HG02884 (cell line): ENCODE measurements around the gene TANGO6.

Experiments used
- ATAC-seq: cut with Tn5 transposase; IDR thresholded peaks from one replicate; pipeline ENCODE4 v1.9.1; 2021; ENCODE audit warnings: mild to moderate bottlenecking, moderate library complexity; ENCODE audit not compliant: unreplicated experiment

TANGO6 gene

DNA sequence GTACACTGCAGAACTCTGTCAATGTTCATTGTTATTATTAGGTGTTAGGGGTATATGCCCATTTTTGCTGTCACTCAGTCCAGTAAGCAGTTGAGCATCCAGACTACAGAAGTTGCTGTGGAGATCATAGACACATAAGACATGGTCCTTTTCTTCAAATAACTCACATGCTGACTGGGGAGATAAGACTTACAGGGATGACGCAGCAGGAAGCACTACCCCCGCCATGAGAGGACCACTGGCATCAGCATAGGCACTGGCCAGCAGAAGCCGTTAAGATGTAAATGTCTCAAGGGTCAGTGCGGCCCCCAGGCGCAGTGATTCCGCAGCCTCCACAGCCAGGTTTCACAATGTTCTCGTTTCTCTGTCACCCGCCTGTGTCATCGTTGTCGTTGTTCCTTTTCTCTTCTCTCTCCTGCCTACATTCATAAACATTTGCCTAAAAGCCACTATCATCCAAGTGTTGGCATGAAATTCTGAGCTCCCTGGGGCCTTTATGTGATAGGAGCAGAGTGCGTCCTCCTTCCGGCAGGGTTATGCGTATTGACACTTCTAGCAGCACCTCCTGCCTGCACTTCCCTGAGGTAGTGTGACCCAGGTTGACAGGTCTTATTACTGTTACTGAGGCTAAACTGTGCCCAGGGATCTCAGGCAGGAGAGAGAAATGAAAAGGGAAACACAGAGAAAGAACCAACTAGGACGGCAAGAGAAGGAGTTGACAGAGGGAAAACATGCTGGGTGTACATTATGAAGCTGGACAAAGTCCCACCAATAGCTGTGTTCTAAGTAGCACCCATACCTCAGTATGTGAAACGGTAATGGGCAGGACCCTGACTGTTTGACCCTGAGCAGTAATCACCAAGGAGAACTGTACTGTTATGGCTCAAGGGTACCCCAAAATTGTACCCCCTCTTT, 17.9 kb downstream of the TANGO6 start:
- no peak for ATAC-seq

DNA sequence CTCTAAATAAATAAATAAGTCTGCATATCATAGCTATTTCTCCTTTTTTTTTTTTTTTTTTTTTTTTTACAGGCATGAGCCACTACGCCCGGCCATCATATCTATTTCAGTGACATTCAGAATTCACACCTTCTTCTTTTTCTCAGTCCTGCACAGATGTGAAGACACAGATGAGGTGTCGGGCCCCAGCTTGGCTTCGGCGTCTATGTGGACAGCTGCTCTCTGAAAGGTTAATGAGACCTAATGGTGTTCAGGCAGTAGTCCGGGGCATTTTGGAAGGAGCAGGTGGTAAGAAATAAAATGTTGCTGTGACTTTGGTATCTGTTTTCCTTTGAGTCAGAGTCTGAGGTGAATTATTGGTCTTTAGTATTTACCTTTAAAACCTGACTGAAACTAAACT, 23.6 kb downstream of the TANGO6 start:
- no peak for ATAC-seq

DNA sequence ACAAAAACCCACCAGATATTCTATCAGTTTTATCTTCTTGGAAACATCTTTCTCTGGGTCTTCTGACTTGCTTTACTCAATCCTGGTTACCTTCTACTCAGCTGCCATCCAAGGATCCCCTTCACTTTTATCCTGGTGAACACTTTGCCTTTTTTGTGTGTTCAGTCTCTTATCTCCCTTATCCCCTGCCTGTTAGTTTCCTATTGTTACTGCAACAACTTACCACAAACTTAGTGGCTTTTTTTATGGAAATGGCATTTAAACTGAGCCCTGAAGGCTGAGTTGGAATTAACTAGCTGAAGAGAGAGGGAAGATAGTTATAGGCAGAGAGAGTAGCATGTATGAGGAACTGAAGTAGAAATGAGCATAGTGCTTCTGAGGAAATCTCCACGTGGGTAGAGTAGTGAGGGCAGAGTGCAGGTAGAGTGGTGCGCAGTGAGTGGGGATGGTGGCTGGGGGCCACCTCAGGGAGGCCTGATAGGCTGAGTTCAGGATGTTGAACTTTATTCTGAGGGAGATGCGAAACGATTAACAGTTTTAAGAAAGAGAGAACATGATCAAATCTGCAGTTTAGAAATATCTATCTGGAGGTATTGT, 26.3 kb downstream of the TANGO6 start:
- ATAC-seq = no peak

DNA sequence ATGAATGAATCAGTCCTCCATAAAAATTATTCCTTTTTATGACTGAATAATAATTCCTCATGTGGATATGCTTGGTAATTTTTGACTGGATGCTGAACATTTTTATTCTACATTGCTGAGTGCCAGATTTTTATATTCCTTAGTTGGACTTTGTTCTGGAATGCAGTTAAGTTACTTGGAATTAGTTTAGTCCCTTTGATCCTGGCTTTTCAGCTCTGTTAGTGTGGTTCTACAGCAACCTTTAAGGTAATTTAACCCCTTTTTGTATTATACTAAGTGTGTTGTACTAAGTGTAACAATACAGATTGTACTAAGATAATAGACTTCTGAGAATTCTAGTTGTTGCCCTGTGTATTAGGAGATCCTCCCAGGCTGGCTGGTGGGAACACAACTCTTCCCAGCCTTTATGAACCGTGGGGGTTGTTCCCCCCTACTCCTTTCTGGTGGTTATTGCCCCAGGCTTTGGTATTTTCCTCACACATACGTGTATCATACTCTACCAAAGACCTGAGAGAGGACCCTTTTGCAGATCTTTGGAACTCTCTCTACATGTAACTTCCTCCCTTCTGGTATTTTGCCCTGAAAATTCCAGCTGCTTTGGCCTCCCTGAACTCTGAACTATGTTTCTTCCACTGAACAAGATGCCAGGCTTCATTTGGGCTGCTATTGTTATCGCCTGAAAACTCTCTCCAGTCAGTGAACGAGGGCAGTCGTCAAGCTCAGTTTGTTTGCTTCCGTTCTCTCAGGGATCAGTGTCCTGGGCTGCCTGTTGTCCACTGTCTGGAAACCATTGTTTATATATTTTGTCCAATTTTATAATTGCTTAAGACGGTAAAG, 30.5 kb downstream of the TANGO6 start:
- no peak for ATAC-seq

DNA sequence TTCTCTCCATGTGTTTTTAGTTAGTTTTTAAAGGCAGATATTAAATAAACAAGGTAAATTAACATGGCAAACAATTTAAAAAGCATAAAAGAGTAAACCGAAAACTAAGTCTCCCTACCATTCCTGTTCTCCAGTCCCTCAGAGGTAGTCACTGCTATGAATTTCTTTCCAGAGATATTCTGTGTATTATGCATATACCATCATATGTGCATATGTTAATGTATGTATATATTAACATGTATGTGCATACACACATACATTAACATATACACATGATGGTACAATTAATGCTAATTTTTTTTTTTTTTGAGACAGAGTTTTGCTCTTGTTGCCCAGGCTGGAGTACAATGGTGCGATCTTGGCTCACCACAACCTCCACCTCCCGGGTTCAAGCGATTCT, 32.5 kb downstream of the TANGO6 start:
- ATAC-seq = no peak

DNA sequence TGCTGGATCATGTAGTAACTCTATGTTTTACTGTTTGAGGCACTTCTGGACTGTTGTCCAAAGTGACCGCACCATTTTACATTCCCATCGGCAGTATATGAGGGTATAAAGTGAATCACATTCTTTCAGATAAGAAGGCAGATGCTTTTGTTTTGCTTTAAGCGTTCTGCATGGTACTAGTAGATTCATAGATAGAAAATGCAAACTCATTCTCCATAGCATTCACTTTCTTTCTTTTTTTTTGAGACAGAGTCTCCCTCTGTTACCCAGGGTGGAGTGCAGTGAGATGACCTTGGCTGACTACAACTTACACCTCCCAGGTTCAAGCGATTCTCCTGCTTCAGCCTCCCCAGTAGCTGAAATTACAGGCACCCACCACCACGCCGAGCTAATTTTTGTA, 40.4 kb downstream of the TANGO6 start:
- no peak for ATAC-seq

DNA sequence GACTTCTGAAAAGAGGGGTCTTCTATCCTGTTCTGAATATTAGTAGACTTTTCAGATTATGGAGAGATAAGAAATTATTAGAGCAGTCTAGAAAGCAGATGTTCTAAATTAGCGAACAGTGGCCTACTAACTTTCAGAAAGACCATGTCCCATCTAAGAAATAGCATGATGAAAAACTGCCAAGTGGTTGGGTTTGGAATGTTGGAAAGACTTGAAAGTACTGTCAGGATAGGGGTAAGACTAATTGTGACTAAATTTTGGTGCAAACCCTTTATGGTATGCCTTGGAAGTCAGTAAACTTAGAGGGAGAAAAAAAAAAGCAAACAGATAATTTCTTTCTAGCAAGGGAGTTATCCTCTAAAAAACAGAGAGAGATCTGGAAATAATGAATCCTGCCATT, 41.1 kb downstream of the TANGO6 start:
- no peak for ATAC-seq

DNA sequence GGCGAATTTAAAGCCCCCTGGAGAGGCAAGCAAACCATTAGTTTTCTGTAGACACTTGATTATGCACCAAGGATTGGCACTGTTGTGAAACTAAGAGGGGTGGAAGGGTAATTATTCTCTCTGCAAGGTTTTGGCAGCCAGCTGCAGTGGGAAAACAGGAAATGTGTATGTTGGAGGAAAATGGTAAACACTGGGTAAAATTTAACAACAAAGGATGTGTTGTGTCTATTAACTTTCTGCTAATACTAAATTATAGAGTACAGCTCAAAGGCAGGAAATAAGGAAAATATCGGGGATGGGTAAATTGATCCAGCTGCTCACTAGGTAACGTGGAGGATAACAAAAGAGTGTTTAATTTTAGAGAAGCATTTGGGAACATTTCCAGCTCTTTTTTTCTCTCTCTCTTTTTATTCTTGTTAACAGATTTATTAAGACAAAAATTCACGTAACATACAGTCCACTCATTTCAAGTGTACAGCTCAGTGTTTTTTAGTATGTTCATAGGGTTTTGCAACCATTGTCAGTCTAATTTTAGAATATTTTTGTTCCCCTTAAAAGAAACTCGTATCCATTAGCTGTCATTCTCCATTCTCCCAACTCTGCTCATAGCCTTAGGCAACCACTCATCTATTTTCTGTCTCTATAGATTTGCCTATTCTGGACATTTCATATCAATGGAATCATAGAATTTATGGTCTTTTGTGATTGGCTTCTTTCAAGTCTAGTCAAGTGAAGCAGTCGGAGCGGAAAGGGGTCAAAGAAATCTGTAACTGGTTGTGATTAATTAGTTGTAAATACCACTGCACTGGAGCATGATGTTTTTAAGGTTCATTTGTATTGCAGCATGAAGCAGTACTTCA, 41.8 kb downstream of the TANGO6 start:
- ATAC-seq = no peak

DNA sequence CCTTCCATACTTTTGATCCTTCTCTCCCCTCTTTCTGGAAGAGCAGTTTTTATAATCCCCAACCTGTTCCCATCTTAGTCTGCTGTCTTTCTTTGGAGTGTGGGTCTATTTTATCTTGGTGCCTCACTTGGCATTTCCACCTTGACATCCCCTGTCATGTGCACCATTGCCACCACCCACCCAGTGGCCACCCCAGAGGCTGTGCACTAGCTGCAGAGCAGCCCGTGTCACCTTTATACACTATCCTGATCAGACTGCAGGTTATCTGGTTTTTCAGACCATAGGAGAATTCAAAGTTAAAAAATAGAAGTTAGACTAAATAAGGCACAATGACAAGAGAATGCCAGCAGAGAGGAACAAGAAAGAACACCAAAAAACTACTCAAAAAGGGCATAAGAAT, 43.8 kb downstream of the TANGO6 start:
- no peak for ATAC-seq

DNA sequence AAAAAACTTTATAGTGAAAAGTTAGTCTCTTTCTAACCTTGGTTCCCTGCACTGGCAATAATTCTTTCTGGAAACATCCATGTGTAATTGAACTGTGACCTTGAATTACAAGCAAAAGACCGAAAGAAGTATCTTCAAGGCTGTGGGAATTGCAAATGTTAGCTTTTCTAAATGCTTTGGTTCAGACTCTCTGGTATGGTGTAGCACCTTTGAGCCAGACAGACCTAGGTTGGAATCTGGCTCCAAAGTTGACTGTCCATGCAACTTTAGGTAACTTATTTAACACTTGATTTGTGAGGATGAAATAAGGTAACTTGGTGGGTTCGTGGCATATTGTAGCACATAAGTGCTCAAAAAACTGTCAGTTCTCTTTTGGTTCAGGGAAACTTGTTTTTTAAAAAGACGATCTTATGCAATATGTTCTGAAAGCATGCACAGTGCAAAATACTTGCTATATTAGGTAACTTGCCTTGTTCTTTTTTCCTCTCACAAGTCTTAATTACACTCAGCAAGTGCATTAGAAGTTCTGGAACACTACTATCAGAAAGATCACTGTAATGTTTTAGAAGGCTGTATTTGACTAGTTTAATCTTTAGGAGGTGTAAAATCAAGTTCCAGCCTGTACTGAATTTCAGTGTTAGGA, 46.3 kb downstream of the TANGO6 start:
- ATAC-seq = no peak

DNA sequence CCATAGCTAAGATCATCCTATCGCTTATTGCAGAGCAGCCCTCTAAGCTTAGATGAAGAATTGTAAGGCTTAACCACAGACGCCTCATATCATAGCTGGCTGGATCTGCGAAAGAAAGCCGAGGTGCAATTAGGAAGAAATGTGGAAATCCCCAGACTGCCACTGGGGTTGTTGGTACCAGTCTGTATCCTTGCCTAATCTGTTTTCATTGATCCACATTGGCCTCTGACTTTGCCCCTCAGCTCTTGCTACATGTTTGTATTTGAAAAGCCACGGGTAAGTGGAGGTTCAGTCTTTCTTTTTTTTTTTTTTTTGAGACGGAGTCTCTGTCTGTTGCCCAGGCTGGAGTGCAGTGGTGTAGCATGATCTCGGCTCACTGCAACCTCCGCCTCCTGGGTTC, 48.9 kb downstream of the TANGO6 start:
- ATAC-seq = no peak

DNA sequence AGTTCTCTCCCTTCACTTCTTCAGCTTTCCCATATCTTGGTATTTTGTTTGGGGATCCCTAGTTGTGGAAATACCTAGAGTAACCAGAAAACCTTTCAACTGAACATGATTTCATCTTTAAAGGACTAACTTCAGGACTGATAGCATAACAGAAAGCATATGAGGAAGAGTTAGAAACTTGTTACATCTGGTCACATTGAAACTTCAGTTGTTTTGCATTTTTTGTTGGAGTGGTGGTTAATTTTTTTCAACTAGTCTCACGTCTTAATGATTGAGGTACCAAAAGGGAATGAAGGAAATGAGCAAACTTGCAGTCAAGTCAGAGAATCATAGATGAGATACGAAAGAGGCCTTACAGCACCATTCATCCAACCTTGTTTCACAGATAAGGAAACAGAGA, 49.6 kb downstream of the TANGO6 start:
- no peak for ATAC-seq

DNA sequence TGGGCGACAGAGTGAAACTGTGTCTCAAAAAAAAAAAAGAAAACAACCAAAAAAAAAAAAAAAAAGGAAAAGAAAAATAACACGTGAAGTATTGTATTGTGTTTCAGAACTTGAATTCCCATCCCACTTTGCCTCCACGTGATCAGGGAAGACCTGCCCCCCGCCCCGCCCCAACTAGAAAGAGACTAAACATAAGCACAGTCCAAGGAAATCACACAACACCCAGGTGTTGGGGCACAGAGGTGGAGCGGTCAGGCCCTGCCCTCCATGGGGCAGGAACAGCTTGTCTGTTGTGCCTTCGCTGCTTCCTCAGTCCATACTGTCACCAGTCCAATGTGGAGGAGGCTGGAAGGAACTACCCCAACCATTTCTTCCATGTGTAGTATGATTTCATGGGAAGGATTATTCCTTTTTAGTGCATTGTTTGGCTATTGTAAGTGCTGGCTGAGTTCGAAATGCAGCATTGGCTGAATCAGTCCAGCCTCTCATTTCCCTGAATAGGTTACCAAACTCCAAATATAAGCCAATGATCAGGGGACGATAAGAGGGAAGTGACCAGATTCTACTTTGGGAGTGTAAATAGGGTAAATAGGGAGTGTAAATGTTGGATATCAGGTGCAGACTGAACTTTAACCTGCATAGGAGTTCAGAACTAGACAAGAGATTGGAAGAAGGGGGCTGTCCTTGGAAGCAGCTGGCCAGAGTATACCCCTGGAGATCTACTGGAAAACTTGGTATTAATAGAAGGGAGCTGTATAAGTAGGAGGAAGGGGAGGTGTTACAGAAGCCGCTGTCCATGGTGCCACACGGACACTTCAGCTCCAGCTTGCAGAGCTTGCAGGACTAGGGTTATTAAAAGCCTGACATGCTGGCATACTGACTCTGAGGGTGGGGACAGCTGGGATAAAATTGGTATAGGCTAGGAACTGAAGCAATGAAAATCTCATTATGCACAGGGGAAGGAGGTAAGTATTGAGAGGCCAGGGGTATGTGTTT, 50.7 kb downstream of the TANGO6 start:
- no peak for ATAC-seq

DNA sequence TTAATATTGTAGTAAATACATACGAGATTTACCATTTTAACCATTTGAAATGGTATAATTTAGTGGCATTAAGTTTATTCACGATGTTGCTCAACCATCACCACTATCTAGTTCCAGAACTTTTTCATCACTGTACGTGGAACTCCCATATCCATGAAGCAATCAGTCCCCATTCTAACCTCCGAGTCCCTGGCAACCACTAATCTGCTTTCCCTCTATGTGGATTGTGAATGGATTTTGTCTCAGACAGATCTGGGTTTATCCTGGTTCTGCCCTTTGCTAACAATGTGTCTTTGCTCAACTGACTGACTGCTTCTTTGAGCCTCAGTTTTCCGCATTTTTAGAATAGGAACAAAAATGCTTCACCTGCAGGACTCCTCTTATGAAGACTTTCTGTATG, 51.4 kb downstream of the TANGO6 start:
- no peak for ATAC-seq

DNA sequence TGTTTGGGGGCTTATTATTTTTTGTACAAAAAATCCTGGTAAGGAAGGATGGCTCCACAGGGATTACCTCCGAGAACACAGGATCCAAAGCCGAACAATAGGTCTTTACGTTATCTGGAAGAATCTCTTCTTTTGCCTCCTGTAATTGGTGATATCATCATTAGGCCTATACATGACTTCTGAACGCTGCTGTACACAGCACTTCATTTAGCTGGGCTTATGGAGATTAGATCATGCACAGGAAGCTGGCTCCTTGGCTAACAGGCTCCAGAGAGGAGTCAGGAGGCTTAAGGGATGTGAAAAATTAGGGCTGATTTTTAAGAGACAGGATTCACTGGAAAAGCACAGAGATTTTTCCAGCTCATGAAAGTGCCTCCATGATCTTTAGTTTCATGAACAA, 54.7 kb downstream of the TANGO6 start:
- no peak for ATAC-seq

DNA sequence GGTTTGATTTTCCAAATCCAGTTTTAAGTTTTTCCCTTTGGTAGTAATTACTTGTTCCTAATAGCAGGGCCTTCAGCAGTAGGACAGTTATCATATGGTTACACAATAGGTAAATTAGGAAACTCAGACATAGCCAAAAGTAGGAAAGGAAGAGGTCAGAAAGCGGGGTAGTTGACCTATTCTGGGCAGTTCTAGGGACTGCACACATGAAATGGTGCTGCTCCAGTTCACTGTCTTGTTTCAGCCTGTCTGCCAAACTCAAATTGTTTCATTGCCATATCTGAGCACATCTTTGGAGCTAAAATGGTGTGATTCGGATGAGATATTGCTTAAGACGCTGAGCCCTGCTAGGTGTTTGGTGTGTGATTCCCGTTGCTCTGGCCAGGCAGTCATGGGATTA, 56.7 kb downstream of the TANGO6 start:
- no peak for ATAC-seq

DNA sequence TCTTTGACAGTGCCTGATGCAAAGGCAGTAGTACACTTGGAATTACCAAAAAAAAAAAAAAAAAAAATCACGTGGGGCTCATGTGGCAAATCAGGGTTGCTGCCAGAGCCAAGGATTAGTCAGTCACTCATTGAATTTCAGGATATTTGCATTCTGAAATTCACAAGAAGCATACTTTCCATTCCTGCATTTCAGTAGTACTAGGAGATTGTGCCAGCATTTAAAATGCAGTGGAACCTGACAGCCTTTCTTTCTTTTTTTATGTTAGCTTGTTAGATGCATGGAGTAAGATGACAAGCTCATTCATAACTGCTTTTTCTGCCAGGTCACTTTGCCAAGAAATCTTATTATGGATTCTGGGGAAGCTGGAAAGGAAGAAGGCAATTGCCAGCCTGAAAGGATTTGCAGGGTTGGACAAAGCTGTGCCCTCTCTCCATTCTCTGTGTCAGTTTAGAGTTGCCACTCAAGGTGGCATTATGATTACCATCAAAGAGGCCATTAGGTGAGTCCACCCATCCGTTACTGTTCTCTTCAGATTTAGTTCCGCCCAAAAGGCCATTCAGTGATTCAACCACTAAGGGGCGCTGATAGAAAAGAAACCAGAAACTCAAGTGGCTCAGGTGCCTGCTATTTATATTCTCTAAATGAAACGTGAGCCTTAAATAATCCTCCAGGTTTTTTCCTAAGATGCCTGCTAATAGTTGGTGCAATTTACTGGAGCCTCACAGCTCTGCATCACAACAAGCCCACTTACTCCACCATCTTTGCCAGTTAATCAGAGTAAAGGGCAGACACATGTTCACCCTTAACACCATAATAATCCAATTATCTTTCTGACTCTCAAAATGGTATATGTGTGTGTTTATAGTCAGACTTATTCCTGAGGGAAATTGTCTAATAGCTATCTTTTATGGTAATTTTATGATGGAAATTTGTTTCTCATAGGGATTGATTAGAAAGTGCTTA, 59.0 kb downstream of the TANGO6 start:
- no peak for ATAC-seq

DNA sequence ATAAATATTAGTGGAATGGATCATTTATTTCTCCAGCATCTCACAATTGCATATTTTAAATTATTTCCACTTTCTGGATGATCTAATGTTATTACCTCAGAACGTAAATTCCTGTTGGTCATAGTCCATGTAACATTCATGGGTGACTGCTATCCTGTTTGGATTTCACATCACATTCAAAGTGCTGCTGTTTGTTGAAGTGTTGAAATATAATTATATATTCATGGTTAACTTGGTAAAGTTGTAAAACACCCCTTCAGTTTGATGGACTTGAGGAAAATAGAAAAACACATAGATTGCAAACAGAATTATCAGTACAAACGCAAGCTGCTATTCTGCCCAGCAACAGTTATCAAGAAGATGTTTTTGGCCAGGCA, 59.6 kb downstream of the TANGO6 start:
- ATAC-seq = no peak
